Activated T-cell treated with anti-CD3 and anti-CD28 coated beads for 1 hour (primary cell): ENCODE results near the gene JAZF1.

Experiments used
- DNase-seq: peaks from one replicate; pipeline ENCODE4 v3.0.0-alpha.2; 2020; ENCODE audit warnings: low read depth

JAZF1 gene

DNA sequence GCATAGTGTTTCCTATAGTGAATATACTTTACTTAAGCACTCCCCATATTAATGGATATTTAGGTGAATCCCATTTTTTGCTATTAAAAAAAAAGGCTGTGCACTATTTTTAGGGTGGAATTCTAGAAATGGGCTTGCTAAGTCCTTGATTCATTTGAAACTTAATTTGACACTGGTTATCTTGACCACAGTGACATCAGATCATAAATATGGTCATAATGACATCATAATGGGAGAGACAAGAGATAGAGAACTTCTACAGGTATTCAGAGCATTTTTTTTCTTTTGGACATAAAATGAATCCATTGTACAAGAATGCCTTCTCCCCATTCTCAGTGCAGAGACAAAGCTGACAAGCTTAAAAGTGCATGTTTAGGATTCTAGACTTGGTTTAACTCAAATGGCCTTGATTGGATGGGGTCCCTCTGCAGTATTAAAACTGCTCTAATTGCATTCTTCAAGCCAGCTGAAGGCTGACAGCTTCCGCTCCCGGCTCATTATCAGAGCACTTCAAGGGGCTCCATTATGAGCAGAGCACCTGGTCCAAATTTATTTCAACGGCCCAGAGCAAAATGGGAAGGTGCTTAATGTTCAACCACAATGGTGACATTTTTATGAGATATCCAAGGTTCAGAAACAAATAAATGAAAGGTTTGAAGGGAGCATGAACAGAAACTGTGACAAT lies 104.8 kb downstream of the JAZF1 start:
- DNase-seq: no peak

DNA sequence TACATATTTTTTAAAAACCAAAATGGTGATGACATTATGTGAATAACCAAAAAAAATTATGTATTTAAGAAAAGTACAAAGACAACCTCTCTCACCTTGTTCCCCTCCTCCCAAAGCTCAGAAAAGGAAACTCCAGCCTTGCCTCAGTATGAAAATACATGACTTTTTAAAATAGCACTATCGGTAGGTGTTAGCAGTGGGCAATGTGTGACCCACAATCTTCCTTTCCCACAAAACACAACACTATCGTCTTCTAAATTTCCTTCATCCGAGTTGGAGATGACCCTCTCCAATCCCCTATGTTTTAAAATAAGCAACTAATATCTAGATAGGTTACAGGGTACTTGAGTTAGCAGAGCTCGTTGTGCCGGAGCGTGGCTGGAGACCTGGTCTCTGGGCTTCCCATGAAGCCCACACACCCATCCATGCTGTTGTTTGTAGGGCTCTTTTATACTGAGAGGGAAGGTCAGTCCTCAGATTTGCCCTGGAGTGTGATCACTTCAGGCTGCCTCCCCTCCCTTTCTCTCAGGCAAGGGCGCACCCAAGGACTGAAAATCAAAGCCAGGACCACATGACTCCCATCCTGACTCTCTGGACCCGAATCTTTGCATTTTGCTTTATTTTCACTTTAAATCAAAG lies 107.6 kb downstream of the JAZF1 start:
- DNase-seq: no peak

DNA sequence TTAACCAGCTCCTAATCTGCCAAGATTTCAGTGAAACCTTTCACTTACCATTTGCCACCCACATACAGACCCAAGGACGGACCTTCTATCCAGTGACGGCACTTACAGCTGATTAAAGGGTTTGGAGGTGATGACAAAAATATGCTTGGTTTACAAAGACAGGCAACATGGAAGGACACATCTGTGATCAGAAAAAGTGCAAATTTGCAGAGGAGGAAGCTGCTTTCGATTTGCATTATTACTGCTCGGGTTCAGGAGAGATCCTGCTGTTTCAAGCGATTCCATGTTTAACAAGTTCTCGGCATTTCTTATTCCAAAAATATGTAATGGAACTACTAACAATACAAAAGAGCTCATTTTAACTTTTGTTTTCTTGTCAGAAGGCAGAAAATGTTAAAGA lies 109.0 kb downstream of the JAZF1 start:
- DNase-seq: no peak

DNA sequence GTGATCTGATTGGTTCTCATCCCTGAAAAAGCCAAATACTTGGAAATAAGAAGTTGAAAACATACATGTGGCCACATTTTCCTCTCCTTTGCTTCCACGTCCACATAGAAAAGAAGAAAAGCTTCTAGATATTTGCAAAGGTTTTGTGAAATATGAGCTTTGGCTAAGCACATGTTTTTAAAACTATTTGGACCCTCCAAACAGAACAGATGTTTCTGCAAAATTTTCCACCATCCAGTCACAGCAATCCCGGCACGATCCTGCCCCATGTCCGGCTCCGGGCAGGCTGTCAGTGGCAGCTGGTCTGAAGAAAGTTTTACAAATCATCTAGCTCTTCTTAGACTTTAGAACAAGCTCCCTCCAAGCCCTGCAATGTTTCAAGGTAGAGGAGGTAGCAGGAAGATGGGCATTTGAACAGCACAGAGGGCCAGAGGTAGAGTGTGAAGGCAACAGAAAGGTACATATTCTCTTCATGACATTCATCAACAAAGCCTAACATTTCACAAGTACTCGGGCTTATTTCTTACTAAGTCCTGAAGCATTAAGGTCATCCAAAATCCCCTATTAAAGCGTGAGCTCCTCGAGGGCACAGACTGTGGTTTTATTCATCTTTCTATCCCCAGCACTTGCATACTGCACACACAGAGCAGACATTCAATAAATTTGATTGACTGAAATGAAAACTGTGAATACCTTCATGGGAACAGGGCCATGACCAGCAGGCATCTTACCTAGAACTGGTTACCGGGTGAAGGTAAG lies 110.1 kb downstream of the JAZF1 start:
- DNase-seq: no peak

DNA sequence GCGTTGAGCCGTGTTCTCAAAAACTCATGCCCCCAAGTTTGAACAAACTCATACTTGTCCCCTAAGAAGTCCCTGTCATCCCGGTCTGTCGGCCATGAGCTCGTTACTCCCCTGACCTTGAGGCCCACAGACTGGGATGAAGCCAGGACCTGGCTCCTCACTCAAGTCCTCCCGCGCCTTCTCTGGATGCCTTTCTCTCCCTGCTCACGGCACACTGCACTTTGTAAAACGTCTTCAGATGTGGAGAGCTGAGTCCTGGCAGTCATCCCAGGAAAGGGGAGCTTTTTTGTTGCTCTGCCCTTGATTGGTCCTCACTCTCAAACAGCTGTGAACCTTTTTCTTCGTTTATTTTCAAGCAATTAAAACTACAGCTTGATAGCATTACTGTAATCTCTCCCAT lies 110.8 kb downstream of the JAZF1 start:
- no peak for DNase-seq

DNA sequence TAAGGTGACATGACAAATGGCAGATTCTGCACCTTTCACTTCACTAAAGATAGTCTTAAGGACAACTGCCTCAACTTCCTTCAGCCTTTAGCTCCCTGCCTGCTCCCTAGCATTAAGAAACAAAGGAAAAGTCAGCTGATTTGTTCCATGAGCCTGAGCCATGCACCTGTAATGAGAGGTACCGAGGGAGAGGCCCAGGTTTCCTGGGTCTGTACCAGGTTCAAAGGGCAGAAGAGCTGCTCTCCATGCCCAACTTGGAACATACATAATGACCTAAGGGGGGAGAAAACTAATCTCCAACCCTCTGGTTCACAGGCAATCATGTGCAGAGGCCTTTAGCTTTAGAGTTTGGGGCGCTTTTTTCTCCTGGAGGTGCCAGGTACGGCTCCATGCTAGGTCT lies 111.2 kb downstream of the JAZF1 start:
- DNase-seq: no peak

DNA sequence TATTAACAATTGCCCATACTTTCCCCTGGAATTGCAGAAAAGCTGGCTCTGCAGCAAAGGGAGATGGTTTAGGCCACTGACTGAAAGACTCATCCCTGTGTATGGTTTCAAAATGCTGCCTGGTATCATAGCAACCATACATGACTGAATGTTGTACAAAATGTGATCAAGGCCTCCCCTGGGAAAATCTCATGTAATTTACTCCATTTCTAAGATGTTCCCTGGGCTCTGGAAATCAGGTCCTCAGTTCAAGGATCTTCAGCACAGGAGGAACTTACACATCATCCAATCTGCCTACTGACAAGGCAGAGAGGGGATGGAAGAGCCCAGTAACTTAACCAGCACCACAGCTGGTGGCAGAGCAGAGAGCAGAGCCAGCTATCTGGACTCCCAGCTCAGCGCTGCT lies 111.8 kb downstream of the JAZF1 start:
- DNase-seq: no peak

DNA sequence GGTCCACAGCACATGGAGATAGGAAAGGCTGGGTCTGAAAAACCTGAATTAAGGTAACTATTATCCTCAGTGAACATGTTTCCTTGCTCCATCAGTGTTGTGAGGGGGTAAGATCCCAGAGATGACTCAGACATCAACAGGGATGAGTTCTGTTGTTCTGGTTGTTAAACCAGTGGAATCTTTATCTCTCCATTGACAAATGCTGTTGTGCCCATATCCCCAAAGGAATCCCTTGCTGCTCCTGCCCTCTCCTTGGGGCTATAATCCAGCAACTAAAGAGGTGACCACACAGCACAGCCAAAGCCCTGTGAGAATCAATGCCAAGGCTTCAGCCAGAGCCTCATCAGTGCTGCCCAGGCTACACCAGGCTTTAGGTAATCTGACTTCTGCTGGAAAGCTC lies 113.4 kb downstream of the JAZF1 start:
- no peak for DNase-seq

DNA sequence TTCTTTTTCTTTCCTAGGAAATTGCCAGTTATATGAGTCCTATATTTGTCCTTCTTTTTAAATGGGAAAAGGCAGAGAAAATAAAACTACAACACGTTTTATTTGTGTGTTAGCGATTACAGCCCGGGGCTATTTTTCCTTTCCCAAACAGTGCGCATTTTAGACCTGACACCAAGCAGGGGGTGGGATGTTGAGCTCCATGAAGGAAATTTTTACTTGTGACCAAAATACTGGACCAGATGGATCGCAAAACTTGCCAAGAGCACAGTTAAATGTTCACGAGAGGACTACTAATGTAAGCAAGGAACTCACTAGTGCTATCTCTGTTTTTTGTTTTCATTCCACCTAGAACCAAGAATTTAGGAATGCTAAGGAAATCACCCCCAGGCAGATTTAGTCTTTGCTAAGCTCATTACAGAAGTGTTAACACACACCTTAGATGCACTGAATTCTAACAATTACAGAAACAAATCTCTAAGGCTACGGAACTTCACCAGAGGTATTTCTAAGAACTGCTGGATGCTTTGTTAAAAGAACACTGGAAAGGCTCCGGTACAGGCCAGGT lies 114.8 kb downstream of the JAZF1 start:
- DNase-seq: no peak

DNA sequence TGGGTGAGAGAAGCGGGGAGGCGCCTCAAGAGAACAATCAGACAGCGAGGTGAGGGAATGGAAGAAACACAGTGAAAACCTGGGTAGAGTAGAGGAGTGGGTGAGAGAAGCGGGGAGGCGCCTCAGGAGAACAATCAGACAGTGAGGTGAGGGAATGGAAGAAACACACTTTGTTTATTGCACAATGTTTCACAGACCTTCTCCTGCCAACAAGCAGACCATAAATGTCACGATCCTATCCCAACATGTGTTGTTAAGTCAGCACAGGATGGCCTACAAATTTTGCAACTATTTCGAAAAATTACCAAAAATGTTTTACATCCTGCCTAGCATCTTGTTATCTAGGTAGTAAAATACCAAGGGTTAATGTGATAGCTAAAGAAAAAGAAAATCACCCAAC lies 115.3 kb downstream of the JAZF1 start:
- no peak for DNase-seq

DNA sequence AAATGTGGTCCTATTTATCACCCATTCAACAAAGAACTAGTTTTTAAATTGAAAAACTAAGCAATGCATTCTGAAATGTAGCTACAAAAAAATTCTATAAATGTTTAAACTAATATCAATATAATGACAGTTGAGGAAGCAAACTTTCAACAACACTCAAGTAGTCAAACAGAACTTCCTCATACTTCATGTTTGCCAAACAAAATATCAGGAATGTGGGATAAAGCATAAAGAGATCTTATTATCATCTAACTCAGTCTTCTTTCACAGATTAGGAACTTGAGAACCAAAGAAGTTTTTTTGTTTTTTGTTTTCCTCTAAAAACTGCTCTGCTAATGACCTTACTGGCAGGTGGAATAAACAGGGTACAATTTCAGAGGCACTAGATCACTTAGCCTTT lies 116.2 kb downstream of the JAZF1 start:
- no peak for DNase-seq

DNA sequence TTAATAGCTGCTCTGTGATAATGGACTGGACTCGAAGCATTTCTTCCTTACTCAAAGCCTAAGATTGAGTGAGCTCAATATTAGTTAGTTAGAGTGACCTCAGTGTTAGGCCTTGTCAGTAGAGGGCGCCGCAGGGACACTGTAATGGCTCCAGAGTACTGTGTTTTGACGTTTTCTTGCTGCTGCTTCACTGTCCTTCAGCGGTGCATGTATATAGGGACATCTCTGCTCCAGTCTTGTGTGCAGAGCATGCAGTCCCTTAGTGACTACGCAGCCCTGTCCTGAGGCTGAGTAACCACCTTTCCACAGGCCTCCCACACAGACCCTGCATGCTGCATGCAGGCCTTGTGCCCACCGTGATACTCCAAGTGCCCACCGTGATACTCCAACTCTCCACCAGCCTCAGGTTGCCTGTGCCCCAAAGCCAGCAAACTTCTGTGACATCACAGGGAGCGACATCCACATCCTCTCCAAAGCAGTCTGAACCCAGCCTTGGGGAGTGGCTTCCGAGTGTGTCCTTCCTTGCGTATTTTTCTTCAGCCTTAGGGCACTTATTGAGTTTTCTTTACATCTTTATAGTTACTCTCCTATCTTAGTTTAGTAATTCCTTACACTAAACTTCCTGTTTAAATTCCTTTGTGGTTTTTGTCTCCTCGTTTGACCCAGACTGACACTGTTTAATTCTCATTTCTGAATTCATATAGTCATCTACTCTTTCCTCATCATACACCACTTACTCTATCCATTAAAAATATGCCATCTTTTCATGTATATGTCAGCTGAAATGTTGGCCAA lies 118.2 kb downstream of the JAZF1 start:
- DNase-seq: peak; percentile 20

DNA sequence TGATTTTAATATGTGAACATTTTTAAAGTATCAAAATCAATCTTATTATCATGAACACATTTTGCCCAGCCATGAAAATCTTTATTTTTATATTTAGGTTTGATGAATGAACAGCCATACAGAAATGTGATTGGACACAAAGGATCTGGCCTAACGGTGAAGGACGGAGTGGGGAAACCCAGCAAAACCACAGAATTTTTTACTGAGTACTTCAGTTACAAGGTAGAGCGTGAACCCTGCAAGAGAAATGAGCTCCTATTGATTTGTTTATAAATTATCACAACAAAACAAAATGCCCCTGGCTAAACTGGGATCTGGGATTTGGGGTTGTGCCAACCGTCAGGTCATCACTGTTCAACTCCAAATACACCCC lies 118.8 kb downstream of the JAZF1 start:
- DNase-seq: no peak

DNA sequence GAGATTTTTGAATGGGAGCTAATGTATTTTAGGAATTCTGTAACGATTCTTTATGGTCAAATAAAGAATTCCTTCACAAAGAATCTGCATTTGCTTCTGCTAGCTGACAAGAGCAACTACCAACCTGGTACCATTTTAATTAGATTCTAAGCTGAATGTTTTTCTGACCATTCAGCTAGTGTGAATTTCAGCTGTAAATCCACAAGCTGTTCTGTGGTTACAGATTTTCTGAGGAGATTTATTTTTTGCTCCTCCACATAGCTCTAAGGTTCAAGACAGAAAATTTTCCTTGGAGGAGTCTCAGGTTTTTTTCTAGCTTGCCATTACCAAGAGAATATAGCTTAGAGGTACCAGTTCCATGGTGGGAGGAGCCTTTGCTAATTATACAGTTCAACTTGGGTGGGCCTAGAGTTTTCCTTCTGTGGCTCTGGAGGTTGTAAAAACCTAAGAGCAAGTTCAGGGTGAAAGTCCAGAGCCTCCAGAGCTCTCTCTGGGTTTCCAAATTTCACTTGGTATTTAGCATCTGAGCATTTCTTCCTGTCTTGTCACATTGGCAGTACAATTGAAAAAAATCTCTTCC lies 120.1 kb downstream of the JAZF1 start:
- DNase-seq: no peak

DNA sequence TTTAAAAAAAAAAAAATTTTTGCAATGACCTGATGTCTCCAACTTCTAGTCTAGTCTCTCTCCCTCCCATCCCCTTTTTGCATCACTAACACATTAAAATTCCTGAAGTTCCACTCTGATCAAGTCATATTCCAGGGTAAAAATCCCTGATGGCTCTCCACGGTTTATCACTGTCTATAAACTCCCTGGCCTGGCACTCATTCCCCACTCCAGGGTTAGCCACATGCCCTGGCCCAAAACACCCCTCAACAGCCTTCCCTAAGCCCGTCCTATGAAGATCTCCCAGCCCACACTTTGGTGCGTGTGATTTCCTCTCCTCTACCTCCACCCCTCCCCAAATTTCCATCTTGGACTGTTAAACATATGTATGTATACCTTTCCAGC lies 125.4 kb downstream of the JAZF1 start:
- DNase-seq: no peak

DNA sequence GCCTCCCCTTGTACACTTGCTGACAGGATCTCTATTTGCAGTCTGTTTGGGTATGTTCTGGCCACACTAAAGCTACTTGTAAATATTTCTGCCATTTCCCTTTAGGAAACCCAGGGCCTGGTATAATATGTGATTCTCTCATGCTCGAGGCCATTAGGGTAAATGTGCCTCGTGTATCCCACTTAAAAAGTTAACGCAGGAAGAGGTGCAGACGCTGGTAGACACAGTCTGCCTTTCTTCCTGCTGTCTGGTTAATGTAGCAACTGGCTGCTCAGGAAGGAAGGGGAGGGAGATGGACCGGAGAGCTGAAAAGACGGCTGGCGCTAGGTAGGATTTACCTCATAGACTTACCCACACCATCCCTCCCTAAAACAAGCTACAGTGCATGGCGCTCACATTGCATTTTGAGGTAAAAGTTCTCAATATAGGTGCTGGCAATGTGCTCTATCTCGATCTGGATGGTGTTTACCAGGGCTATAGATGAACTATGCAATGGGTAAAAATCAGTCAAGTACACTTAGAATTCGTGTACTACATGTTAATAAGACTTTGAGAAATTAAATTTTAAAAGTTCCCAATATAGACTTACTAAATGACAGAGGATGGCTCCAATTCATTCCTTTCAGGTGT lies 125.9 kb downstream of the JAZF1 start:
- DNase-seq: no peak

DNA sequence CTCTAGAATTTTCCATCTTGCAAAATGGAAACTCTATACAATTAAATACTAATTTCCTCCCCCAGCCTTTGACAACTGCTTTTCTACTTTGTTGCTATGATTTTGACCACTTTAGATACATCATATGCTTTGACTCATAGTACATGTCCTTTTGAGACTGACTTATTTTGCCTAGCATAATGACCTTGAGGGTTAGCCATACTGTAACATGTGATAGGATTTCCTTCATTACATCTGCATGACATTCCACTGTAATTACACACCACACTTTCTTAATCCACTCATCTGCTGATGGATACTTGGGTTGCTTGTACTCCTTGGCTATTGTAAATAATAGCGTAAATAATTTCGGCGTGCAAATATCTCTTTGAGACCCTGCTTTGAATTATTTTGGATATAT lies 127.7 kb downstream of the JAZF1 start:
- no peak for DNase-seq

DNA sequence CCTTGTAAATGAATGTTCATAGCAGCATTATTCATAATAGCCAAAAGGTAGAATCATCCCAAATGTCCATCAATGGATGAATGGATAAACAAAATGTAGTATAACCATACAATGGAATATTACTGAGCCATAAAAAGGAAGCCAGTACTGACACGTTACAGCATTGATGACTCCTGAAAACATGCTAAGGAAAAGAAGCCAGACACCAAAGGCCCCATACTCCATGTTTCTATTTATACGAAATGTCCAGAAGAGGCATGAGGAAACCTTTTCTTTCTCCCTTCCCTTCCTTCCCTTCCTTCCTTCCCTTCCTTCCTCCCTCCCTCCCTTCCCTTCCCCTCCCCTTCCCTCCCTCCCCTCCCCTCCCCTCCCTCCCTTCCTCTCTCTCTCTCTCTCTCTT lies 131.9 kb downstream of the JAZF1 start:
- no peak for DNase-seq

DNA sequence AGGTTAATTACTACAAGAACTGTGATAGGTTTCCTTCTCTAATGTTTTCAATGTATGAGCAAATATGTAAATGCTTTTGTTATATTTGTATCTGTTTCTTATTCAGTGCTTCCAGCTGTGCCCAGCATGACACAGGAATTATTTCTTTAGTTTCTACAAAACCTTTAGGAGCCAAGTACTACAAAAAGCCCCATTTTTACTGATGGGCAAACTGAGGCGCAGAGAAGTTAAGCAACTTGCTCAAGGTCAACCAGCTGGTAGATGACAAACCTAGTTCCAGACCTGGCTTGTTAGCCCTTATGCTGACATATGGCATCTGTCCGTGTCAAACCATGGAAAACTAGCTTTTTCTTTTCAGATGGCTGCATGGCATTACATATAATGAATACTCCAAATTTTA lies 134.6 kb downstream of the JAZF1 start:
- no peak for DNase-seq

DNA sequence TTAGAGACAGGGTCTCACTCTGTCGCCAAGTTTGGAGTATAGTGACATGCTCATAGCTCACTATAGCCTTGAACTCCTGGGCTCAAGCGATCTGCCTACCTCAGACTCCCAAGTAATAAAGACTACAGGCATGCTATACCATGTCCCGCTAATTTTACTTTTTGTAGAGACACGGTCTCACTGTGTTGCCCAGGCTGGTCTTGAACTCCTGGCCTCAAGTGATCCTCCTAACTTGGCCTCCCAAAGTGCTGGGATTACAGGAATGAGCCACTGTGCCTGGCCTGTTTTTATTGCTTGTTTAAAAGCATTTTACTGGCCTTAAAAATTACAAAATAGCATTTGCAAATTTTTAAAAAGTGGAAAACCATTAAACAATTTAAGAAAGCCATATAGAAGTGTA lies 135.0 kb downstream of the JAZF1 start:
- no peak for DNase-seq

DNA sequence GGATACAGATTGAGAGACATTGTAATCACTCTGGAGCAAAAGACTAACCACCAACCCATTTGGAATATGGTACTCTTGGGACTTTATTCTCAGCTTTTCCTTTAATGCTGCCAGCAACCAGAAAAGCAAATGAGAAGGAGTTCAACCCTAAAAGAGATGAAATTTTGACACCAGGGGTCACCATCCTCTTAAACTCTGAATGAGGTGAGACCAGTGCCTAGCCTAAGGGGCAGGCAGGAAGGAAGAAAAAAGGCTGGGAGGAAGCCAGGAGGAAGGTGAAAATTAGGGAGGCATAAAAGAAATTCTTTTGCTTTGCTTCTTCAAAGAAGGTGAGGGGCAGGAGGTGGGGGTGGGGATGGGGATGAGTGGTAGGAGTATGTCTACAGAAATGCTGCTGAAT lies 135.8 kb downstream of the JAZF1 start:
- DNase-seq: no peak

DNA sequence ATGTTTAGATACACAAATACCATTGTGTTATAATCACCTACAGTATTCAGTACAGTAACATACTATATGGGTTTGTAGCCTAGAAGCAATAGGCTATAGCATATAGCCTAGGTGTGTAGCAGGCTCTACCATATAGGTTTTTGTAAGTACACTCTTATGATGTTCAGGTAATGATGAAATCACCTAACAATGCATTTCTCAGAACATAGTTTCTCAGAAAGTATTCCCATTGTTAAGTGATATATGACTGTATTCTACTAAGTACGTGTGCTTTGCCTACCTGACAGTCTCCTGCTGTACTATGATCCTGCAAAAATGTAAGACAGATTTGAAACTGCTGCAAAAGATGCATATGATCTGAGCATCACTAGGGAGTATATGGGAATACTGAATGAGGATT lies 137.9 kb downstream of the JAZF1 start:
- no peak for DNase-seq
